ENCODE results near the gene ACTR3. TPM values are rescaled to one million over a fixed set of nuclear protein-coding genes. Genes with fewer than 3 reads are reported as not detected.

ACTR3 gene
- total RNA-seq, 1 experiment from 2014 or later: 340 TPM

DNA sequence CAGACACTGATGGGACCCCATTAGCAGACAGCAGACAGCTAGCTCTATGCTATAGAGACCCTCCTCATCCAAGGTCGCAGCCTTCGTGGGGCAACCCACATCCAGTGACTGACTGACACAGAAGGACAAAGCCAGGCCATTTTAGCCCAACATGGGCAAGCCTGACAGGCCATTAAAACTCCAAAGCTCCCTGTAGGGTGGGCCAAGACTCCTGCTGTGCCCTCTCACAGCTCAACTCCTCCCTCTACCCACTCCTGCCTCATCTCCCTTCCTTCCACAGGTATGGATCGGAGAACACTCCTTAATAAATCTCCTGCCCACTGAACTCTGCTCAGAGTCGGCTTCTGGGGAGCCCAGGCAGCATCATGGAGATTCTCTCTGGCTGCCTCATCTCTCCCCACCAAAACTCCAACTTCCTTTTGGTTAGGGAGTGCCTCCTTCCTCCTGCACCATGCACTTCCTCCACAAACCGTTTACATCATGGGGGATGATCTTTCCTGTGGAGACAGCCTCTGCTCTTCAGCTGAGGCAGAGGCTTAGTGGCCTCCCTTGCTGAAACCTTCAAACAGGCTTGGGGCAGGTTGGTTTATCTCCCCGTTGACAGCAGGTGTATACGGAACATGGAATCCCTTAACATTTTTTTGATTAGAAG lies 86.5 kb downstream of the ACTR3 start:
- TF ChIP-seq, protein P1, sequence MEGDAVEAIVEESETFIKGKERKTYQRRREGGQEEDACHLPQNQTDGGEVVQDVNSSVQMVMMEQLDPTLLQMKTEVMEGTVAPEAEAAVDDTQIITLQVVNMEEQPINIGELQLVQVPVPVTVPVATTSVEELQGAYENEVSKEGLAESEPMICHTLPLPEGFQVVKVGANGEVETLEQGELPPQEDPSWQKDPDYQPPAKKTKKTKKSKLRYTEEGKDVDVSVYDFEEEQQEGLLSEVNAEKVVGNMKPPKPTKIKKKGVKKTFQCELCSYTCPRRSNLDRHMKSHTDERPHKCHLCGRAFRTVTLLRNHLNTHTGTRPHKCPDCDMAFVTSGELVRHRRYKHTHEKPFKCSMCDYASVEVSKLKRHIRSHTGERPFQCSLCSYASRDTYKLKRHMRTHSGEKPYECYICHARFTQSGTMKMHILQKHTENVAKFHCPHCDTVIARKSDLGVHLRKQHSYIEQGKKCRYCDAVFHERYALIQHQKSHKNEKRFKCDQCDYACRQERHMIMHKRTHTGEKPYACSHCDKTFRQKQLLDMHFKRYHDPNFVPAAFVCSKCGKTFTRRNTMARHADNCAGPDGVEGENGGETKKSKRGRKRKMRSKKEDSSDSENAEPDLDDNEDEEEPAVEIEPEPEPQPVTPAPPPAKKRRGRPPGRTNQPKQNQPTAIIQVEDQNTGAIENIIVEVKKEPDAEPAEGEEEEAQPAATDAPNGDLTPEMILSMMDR (IDR thresholded peaks at IDR 0.05; ENCODE audit: insufficient read depth in 1 of 2, low read depth in 1 of 2, low read length in 1 of 2, severe bottlenecking in 1 of 2, unreplicated experiment in 1 of 2): no peak
- no peaks in the 10 kb centered on the region for H3K27me3 ChIP-seq (replicated peaks; ENCODE audit: control insufficient read depth, insufficient read depth, low read length)
- Mint-ChIP-seq H3K9me3 (ENCODE audit: unreplicated experiment) (no peaks in the 10 kb centered on the region), H3K4me3 (ENCODE audit: unreplicated experiment) (no peak overlapping the region), H3K27me3 (ENCODE audit: insufficient read depth, unreplicated experiment) (no peaks in the 10 kb centered on the region), H3K4me1 (ENCODE audit: low read depth, unreplicated experiment) (peaks cover 16% of the 10 kb centered on the region), H3K27ac (ENCODE audit: unreplicated experiment) (no peak overlapping the region), H3K36me3 (ENCODE audit: insufficient read depth, unreplicated experiment) (peaks cover 30% of the 10 kb centered on the region)
- no peaks in the 10 kb centered on the region for H3K9me3 ChIP-seq
- no peaks in the 10 kb centered on the region for H3K36me3 ChIP-seq (ENCODE audit: control insufficient read depth, insufficient read depth, low read length)
- H3K4me3 ChIP-seq (ENCODE audit: low read depth, low read length): no peak overlapping the region
- ChIA-PET POLR2A (no interaction called here), CTCF (interaction anchor here (1.9 to 3.0 kb wide), 3 partner anchors 11 to 575 kb away, joined by 4 to 48 read pairs (median 5); no protein-coding TSS in a partner anchor)
- peaks cover 23% of the 10 kb centered on the region for H3K4me1 ChIP-seq
- BruUV-seq (replicated peaks): no TSS peak
- intact Hi-C loops (cut with micrococcal nuclease; ENCODE audit: unreplicated experiment): loop anchor here (5.0 kb wide), 4 partner anchors 86 to 666 kb away; no protein-coding TSS in a partner anchor
- DNase-seq: no peak

DNA sequence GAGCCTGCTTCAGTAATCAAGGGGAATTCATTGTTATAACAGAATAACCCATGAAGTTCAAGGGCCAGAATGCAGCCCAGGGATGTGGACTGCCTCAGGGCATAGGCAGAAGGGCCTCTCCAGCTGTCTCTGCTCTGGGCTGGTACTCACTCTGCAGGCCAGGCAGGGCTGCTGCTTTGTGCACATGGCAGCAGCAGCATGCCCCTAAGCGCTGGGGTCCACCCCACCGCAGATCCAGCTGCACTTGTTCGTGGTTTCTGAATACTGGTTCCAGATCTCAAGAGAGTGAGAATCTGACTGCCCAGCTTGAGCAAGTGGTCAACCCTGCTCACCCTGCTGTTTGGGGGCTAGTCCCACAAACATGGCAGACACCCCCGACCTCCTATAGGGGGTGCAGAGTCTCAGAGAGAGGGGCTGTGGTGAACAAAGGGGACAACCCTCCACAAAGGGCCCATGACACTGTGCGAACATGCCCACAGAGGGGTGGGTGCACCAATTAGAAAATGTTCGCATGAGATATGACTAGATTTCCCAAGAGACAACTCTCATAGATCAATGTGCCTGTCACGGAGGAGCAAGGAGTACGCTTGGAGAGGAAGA lies 87.3 kb downstream of the ACTR3 start:
- peak overlapping the region; percentile 92 for H3K27ac Mint-ChIP-seq (ENCODE audit: unreplicated experiment)
- CTCF ChIA-PET: interaction anchor here (0.7 to 3.0 kb wide), 8 partner anchors 9 to 599 kb away, joined by 3 to 48 read pairs (median 4); partner anchors contain the start of gene ACTR3
- TF ChIP-seq, protein P1 (IDR thresholded peaks at IDR 0.05; ENCODE audit: insufficient read depth in 1 of 2, low read depth in 1 of 2, low read length in 1 of 2, severe bottlenecking in 1 of 2, unreplicated experiment in 1 of 2): no peak
- no peaks in the 10 kb centered on the region for H3K27me3 Mint-ChIP-seq (ENCODE audit: insufficient read depth, unreplicated experiment)
- POLR2A ChIA-PET: interaction anchor here (1.0 kb wide), 1 partner anchor 574 kb away, joined by 3 read pairs; no protein-coding TSS in a partner anchor
- H3K4me3 ChIP-seq (ENCODE audit: low read depth, low read length): no peak overlapping the region
- peaks cover 32% of the 10 kb centered on the region for H3K36me3 Mint-ChIP-seq (ENCODE audit: insufficient read depth, unreplicated experiment)
- H3K4me1 Mint-ChIP-seq (ENCODE audit: low read depth, unreplicated experiment): peaks cover 16% of the 10 kb centered on the region
- H3K4me3 Mint-ChIP-seq (ENCODE audit: unreplicated experiment): peak overlapping the region; percentile 63
- intact Hi-C loops (cut with micrococcal nuclease; ENCODE audit: unreplicated experiment): loop anchor here (1.0 to 5.0 kb wide), 6 partner anchors 85 to 665 kb away; no protein-coding TSS in a partner anchor
- no peaks in the 10 kb centered on the region for H3K9me3 ChIP-seq
- peaks cover 23% of the 10 kb centered on the region for H3K4me1 ChIP-seq
- no peaks in the 10 kb centered on the region for H3K9me3 Mint-ChIP-seq (ENCODE audit: unreplicated experiment)
- BruUV-seq (replicated peaks): no TSS peak
- H3K36me3 ChIP-seq (ENCODE audit: control insufficient read depth, insufficient read depth, low read length): no peaks in the 10 kb centered on the region
- H3K27me3 ChIP-seq (replicated peaks; ENCODE audit: control insufficient read depth, insufficient read depth, low read length): no peaks in the 10 kb centered on the region
- peak in 1 of 2 experiments; percentile 15 for DNase-seq

DNA sequence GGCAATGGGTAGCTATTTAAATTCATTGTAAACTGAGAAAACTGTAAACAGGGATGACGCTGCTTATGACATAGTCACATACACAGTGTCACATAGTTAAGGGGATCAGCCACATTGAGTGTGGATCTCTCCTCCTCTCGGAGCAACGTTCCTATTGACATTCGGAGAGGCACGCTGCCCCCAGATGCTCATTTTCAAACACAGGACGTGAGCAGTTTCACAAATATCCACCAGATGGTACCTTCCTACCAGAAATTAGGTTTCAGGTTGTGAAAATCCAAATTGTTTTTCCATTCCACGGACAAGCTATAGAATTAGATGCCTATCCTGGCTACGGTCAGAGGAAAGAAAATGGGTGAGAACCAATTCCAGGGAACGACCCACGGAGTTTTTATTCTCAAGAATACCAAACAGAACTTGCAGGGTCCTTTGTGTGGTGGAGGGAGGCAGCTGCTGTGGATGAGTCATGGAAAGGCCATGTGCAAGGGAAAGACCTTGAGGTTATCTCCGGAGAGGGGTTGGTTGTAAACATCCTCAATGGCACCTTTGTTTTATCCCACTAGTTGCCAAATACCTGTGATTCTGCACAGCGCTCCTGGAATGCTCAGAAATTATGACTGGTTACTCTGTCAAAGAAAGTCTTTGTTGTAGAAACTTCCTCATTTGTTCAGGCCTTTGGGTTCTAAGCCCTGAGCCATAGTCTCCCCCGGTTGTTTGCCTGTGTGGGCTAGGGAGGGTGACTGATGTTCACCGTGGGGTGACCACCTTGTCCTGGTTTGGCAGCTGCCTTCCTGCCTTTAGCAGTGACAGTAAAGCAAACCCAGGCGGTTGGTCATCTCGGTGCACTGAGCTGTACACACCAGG lies 88.0 kb downstream of the ACTR3 start:
- Histone ChIP-seq H3K36me3 (ENCODE audit: control insufficient read depth, insufficient read depth, low read length) (no peaks in the 10 kb centered on the region), H3K9me3 (no peaks in the 10 kb centered on the region), H3K4me3 (ENCODE audit: low read depth, low read length) (no peak overlapping the region), H3K27me3 (replicated peaks; ENCODE audit: control insufficient read depth, insufficient read depth, low read length) (no peaks in the 10 kb centered on the region), H3K4me1 (peaks cover 23% of the 10 kb centered on the region)
- intact Hi-C loops (cut with micrococcal nuclease; ENCODE audit: unreplicated experiment): loop anchor here (1.0 to 5.0 kb wide), 9 partner anchors 28 to 664 kb away; no protein-coding TSS in a partner anchor
- Mint-ChIP-seq H3K4me3 (ENCODE audit: unreplicated experiment) (peak overlapping the region; percentile 63), H3K4me1 (ENCODE audit: low read depth, unreplicated experiment) (peaks cover 16% of the 10 kb centered on the region), H3K9me3 (ENCODE audit: unreplicated experiment) (no peaks in the 10 kb centered on the region), H3K27ac (ENCODE audit: unreplicated experiment) (peak overlapping the region; percentile 92), H3K36me3 (ENCODE audit: insufficient read depth, unreplicated experiment) (peaks cover 26% of the 10 kb centered on the region), H3K27me3 (ENCODE audit: insufficient read depth, unreplicated experiment) (no peaks in the 10 kb centered on the region)
- no TSS peak for BruUV-seq (replicated peaks)
- ChIA-PET CTCF (interaction anchor here (0.7 to 3.0 kb wide), 9 partner anchors 8 to 598 kb away, joined by 3 to 48 read pairs (median 4); partner anchors contain the start of gene ACTR3), POLR2A (interaction anchor here (1.0 kb wide), 1 partner anchor 573 kb away, joined by 3 read pairs; no protein-coding TSS in a partner anchor)
- DNase-seq: peak; percentile 74 to 88
- TF ChIP-seq, protein P1 (IDR thresholded peaks at IDR 0.05; ENCODE audit: insufficient read depth in 1 of 2, low read depth in 1 of 2, low read length in 1 of 2, severe bottlenecking in 1 of 2, unreplicated experiment in 1 of 2): peak; percentile 51 to 73

Measured in Caco-2 (cell line).